SK-N-SH (cell line): ENCODE measurements around the gene TRAK1. TPM values are rescaled to one million over a fixed set of nuclear protein-coding genes. Genes with fewer than 3 reads are reported as not detected.

Experiments used
- CTCF ChIA-PET: fragments of 300-600, 350-600 bp; formaldehyde crosslinking; extraction: SDS; loops from one replicate; lab custom pipeline; 2021; lab: Yijun Ruan, JAX
- POLR2A ChIA-PET: fragments of 350-600 bp; sonication (Branson Sonifier 250); formaldehyde crosslinking; extraction: SDS; loops from one replicate; lab custom pipeline; 2020; ENCODE audit warnings: antibody characterized with exemption, inconsistent platforms; lab: Yijun Ruan, JAX
- DNase-seq: peaks from one replicate; pipeline ENCODE4 v3.0.0; 2012
- H2AFZ ChIP-seq: fragments of 200-600 bp; sonication (generic); 2 replicates; pipeline ENCODE4 v1.8.1; 2016; ENCODE audit warnings: antibody characterized with exemption, mild to moderate bottlenecking, low read depth
- H3F3A ChIP-seq: fragments of 200-600 bp; sonication (generic); replicated peaks from 2 replicates; pipeline ENCODE3; 2016; ENCODE audit warnings: antibody characterized with exemption, mild to moderate bottlenecking; ENCODE audit not compliant: insufficient read depth
- H3K27ac ChIP-seq, 2 experiments: fragments of 200-500 bp in 1 of 2; fragments of 200-600 bp in 1 of 2; sonication (Bioruptor generic) in 1 of 2; sonication (generic), shearing (Covaris generic) in 1 of 2; 2 replicates each; pipeline versions ENCODE4 v1.5.1 to v1.6.1; 2014 to 2016; ENCODE audit warnings: low read depth in 2 of 2, inconsistent platforms in 1 of 2, low read length in 1 of 2, mild to moderate bottlenecking in 1 of 2, mixed read lengths in 1 of 2
- H3K27me3 ChIP-seq: fragments of 200-600 bp; sonication (generic), shearing (Covaris generic); 2 replicates; pipeline ENCODE4 v1.6.1; 2016; ENCODE audit warnings: mixed run types; ENCODE audit not compliant: insufficient read depth
- H3K36me3 ChIP-seq, 2 experiments: fragments of 200-500 bp in 1 of 2; fragments of 200-600 bp in 1 of 2; sonication (Bioruptor generic) in 1 of 2; sonication (generic) in 1 of 2; replicated peaks in 1 of 2; 2 replicates each; pipeline versions ENCODE3 to v1.5.1; 2014 to 2016; ENCODE audit warnings: low read length in 1 of 2, mild to moderate bottlenecking in 1 of 2; ENCODE audit not compliant: insufficient read depth in 2 of 2, control insufficient read depth in 1 of 2
- H3K4me1 ChIP-seq, 2 experiments: fragments of 200-500 bp in 1 of 2; fragments of 200-600 bp in 1 of 2; sonication (Bioruptor generic) in 1 of 2; sonication (generic), shearing (Covaris generic) in 1 of 2; 2 replicates each; pipeline versions ENCODE4 v1.5.1 to v1.6.1; 2014 to 2016; ENCODE audit warnings: low read depth in 1 of 2, low read length in 1 of 2, mixed run types in 1 of 2; ENCODE audit not compliant: insufficient read depth in 2 of 2, control insufficient read depth in 1 of 2
- H3K4me2 ChIP-seq: fragments of 200-600 bp; sonication (generic), shearing (Covaris generic); 2 replicates; pipeline ENCODE4 v1.6.1; 2017; ENCODE audit warnings: mixed run types
- H3K4me3 ChIP-seq, 2 experiments: fragments of 200-500 bp in 1 of 2; fragments of 200-600 bp in 1 of 2; sonication (Bioruptor generic) in 1 of 2; sonication (generic), shearing (Covaris generic) in 1 of 2; 2 replicates each; pipeline versions ENCODE4 v1.5.1 to v1.8.1; 2014 to 2016; ENCODE audit warnings: low read depth in 2 of 2, inconsistent platforms in 1 of 2, low read length in 1 of 2, mild to moderate bottlenecking in 1 of 2, mixed read lengths in 1 of 2, moderate library complexity in 1 of 2
- H3K79me2 ChIP-seq: fragments of 200-600 bp; sonication (generic); 2 replicates; pipeline ENCODE4 v1.8.1; 2017; ENCODE audit warnings: mild to moderate bottlenecking; ENCODE audit not compliant: insufficient read depth
- H3K9ac ChIP-seq: fragments of 200-600 bp; sonication (generic); 2 replicates; pipeline ENCODE4 v1.6.1; 2017; ENCODE audit warnings: mixed run types
- H3K9me2 ChIP-seq: fragments of 200-600 bp; sonication (generic); 2 replicates; pipeline ENCODE4 v1.6.1; 2017; ENCODE audit warnings: mixed run types
- H3K9me3 ChIP-seq: fragments of 200-600 bp; sonication (generic); 2 replicates; pipeline ENCODE4 v1.6.1; 2017; ENCODE audit warnings: mixed run types, mild to moderate bottlenecking, moderate library complexity
- H4K20me1 ChIP-seq: fragments of 200-600 bp; sonication (generic); 2 replicates; pipeline ENCODE4 v1.6.1; 2017; ENCODE audit warnings: mild to moderate bottlenecking, mixed run types; ENCODE audit not compliant: insufficient read depth
- EZH2phosphoT487 ChIP-seq: fragments of 200-600 bp; sonication (generic); IDR thresholded peaks from 2 replicates; pipeline ENCODE4 v1.6.1; 2017; ENCODE audit warnings: low read depth, mixed run types, mild to moderate bottlenecking, antibody characterized with exemption, moderate library complexity, borderline replicate concordance
- FOSL2 ChIP-seq: IDR thresholded peaks from 2 replicates; pipeline ENCODE4 v1.4.0; 2012; ENCODE audit warnings: low read depth, mild to moderate bottlenecking, moderate library complexity, borderline replicate concordance
- GABPA ChIP-seq: IDR thresholded peaks from 2 replicates; pipeline ENCODE4 v1.4.0; 2012; ENCODE audit warnings: low read depth, mild to moderate bottlenecking
- GATA2 ChIP-seq: sonication (generic); formaldehyde crosslinking; IDR thresholded peaks from 2 replicates; pipeline ENCODE4 v1.5.0; 2020; ENCODE audit warnings: mild to moderate bottlenecking, missing genetic modification reagents
- JUND ChIP-seq: IDR thresholded peaks from 2 replicates; pipeline ENCODE4 v1.4.0; 2012
- MAX ChIP-seq: IDR thresholded peaks from 2 replicates; pipeline ENCODE4 v1.4.0; 2012; ENCODE audit warnings: low read depth
- POLR2AphosphoS5 ChIP-seq: IDR thresholded peaks from 2 replicates; pipeline ENCODE4 v1.6.1; 2012; ENCODE audit warnings: low read depth, low read length
- RFX5 ChIP-seq: IDR thresholded peaks from 2 replicates; pipeline ENCODE4 v1.6.1; 2012; ENCODE audit warnings: mild to moderate bottlenecking, improper control_type of control experiment, low read length
- RXRA ChIP-seq: IDR thresholded peaks from 2 replicates; pipeline ENCODE4 v1.4.0; 2012; ENCODE audit warnings: low read depth, mild to moderate bottlenecking, borderline replicate concordance
- SIN3A ChIP-seq: IDR thresholded peaks from 2 replicates; pipeline ENCODE4 v1.6.1; 2012; ENCODE audit warnings: low read depth, mild to moderate bottlenecking, low read length, moderate library complexity, borderline replicate concordance
- SMC3 ChIP-seq: IDR thresholded peaks from 2 replicates; pipeline ENCODE4 v1.6.1; 2012; ENCODE audit warnings: low read depth, low read length, improper control_type of control experiment
- TCF12 ChIP-seq: IDR thresholded peaks from 2 replicates; pipeline ENCODE4 v1.4.0; 2012
- TEAD4 ChIP-seq: IDR thresholded peaks from 2 replicates; pipeline ENCODE4 v1.4.0; 2012; ENCODE audit warnings: mild to moderate bottlenecking, borderline replicate concordance; ENCODE audit not compliant: insufficient read depth
- USF1 ChIP-seq: IDR thresholded peaks from 2 replicates; pipeline ENCODE4 v1.4.0; 2012; ENCODE audit warnings: low read depth, borderline replicate concordance
- WGBS: methylation state at CpG from one replicate; pipeline ENCODE4 v1.1.6; 2017; ENCODE audit warnings: low lambda C conversion rate; 5-methylcytosine and 5-hydroxymethylcytosine counted together
- polyA plus RNA-seq, 3 experiments: library from polyadenylated mRNA; depleted of rRNA; stranded (reverse); fragments of >200 nt; gene quantifications; 2 replicates each; pipeline ENCODE4 v1.2.3, GENCODE V29; 2012
- TF ChIP-seq, protein P1 (sequence below): IDR thresholded peaks from 2 replicates; pipeline ENCODE4; 2012
- TF ChIP-seq, protein P2 (sequence below): fragments of 150-350 bp; IDR thresholded peaks from 2 replicates; pipeline ENCODE4 v1.6.1; 2017; ENCODE audit warnings: antibody characterized with exemption, low read length, low read depth, borderline replicate concordance
- TF ChIP-seq, protein P3 (sequence below): fragments of 150-350 bp; IDR thresholded peaks from 2 replicates; pipeline ENCODE4 v1.6.1; 2016; ENCODE audit warnings: mild to moderate bottlenecking, low read depth, low read length

Gene TRAK1
- polyA plus RNA-seq, 1 of the 3 experiments (the other 2 are of a cell fraction) = 12.5 TPM

DNA sequence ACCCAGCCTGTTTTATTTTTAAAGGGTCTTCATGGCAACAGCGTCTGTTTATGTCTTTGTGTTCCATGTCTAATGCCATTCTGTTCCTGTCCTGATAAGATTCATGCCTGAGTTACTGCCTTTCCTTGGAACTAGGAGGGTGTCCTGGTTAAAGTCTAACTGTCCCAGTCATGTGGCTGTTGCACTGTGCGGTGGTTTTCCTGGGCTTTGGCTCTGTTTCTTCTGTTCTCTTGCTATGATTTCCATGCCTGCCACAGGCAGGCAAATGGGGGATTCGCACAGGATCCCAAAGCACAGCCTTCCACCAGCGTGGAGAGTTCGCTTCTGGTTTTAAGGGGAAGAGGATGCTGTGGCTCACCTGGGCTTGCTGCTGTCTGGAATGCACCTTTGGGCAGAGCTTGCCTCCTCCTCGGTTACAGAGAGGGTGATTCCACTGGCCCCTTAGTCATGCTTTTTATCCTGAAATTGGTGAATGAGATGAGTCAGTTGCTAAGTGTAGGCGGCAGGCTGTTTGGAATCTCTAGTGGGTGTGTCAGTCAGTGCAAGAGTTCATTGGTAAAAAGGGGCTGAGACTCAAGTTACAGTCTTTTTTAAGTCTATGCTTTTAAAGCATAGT is 88.1 kb downstream of the TRAK1 start:
- Histone ChIP-seq H3K4me1 (peaks cover 5 to 9% of the 10 kb centered on the region in 2 experiments; a peak in 3 of 4 replicates), H3K27ac (peak overlapping the region in 1 of 2 experiments; percentile 57; a peak in 2 of 4 replicates), H2AFZ (no peak overlapping the region), H3K36me3 (no peaks in the 10 kb centered on the region), H3K4me2 (peak overlapping the region; percentile 59), H3K4me3 (no peak overlapping the region; a peak in 1 of 4 replicates), H3K9me3 (no peaks in the 10 kb centered on the region), H3K9ac (no peak overlapping the region), H3K9me2 (no peaks in the 10 kb centered on the region), H4K20me1 (peaks cover 4% of the 10 kb centered on the region; the same call in 1 of the 2 replicates), H3K27me3 (no peaks in the 10 kb centered on the region), H3F3A (peaks cover 10% of the 10 kb centered on the region), H3K79me2 (no peaks in the 10 kb centered on the region)
- no peak for DNase-seq
- TF ChIP-seq EZH2phosphoT487 (no peak), GATA2 (no peak), POLR2AphosphoS5 (no peak), SIN3A (0 out of 2 replicates have a peak, but pooled peaks have one; percentile 30), SMC3 (no peak), FOSL2 (peak; percentile 83; the same call in 1 of the 2 replicates), TCF12 (peak; percentile 12; the same call in 1 of the 2 replicates), MAX (no peak), RXRA (no peak), TEAD4 (no peak), GABPA (no peak), JUND (peak; percentile 60), RFX5 (peak; percentile 62; the same call in 1 of the 2 replicates), USF1 (no peak)
- TF ChIP-seq, protein P1, sequence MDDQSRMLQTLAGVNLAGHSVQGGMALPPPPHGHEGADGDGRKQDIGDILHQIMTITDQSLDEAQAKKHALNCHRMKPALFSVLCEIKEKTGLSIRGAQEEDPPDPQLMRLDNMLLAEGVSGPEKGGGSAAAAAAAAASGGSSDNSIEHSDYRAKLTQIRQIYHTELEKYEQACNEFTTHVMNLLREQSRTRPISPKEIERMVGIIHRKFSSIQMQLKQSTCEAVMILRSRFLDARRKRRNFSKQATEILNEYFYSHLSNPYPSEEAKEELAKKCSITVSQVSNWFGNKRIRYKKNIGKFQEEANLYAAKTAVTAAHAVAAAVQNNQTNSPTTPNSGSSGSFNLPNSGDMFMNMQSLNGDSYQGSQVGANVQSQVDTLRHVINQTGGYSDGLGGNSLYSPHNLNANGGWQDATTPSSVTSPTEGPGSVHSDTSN = peak; percentile 55
- TF ChIP-seq, protein P2, sequence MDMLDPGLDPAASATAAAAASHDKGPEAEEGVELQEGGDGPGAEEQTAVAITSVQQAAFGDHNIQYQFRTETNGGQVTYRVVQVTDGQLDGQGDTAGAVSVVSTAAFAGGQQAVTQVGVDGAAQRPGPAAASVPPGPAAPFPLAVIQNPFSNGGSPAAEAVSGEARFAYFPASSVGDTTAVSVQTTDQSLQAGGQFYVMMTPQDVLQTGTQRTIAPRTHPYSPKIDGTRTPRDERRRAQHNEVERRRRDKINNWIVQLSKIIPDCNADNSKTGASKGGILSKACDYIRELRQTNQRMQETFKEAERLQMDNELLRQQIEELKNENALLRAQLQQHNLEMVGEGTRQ = no peak
- TF ChIP-seq, protein P3, sequence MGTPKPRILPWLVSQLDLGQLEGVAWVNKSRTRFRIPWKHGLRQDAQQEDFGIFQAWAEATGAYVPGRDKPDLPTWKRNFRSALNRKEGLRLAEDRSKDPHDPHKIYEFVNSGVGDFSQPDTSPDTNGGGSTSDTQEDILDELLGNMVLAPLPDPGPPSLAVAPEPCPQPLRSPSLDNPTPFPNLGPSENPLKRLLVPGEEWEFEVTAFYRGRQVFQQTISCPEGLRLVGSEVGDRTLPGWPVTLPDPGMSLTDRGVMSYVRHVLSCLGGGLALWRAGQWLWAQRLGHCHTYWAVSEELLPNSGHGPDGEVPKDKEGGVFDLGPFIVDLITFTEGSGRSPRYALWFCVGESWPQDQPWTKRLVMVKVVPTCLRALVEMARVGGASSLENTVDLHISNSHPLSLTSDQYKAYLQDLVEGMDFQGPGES = no peak
- POLR2A ChIA-PET = no interaction called here
- WGBS = 64% methylated on average over 7 of the region's 7 CpGs
- CTCF ChIA-PET = interaction anchor here (1.0 to 9.1 kb wide), 2 partner anchors 12 to 68 kb away, joined by 3 to 70 read pairs; no protein-coding TSS in a partner anchor
